GM12878 (cell line): ENCODE measurements around the gene IRS2. TPM values are rescaled to one million over a fixed set of nuclear protein-coding genes. Genes with fewer than 3 reads are reported as not detected.

Experiments used
- ATAC-seq: fragments of 200-7000 bp; cut with Tn5 transposase; 3 replicates; pipeline ENCODE4 v1.9.1; 2020; ENCODE audit warnings: mild to moderate bottlenecking, moderate library complexity
- BruUV-seq: library from RNA; stranded (reverse); fragments of 400-500 nt; replicated peaks from 2 replicates; lab custom pipeline; 2021; lab: Mats Ljungman, UMichigan
- CTCF ChIA-PET: fragments of 300-600 bp; sonication (Branson Sonifier 250); formaldehyde crosslinking; extraction: SDS; loops from one replicate; lab custom pipeline; 2021; ENCODE audit warnings: inconsistent platforms; lab: Yijun Ruan, JAX
- POLR2A ChIA-PET: fragments of 350-600 bp; formaldehyde crosslinking; extraction: SDS; loops from one replicate; lab custom pipeline; 2021; ENCODE audit warnings: inconsistent platforms; lab: Charles Lee
- RAD21 ChIA-PET: fragments of 300-600 bp; sonication (Branson Sonifier 250); formaldehyde crosslinking; loops from one replicate; lab custom pipeline; 2023; ENCODE audit warnings: antibody characterized with exemption; ENCODE audit not compliant: unreplicated experiment; lab: Charles Lee
- SMC1A ChIA-PET: fragments of 300-600 bp; sonication (Branson Sonifier 250); formaldehyde crosslinking; loops from one replicate; lab custom pipeline; 2023; ENCODE audit not compliant: unreplicated experiment, uncharacterized antibody; lab: Charles Lee
- DNase-seq: peaks from one replicate; pipeline ENCODE4 v3.0.0-alpha.2; 2011; ENCODE audit warnings: low read depth, low spot score
- FAIRE-seq: peaks from 3 replicates; lab custom pipeline; 2011; peaks lifted over from hg19 to GRCh38; lab: Jason Lieb, UNC
- H2AFZ ChIP-seq: 2 replicates; pipeline ENCODE4 v1.6.0; 2011; ENCODE audit warnings: low read depth, low read length, control low read depth; ENCODE audit not compliant: control insufficient read depth
- H3K27ac ChIP-seq: 2 replicates; pipeline ENCODE4 v1.5.1; 2011; ENCODE audit warnings: control low read depth; ENCODE audit not compliant: control insufficient read depth, insufficient read depth
- H3K27me3 ChIP-seq, 2 experiments: replicated peaks in 1 of 2; 2 replicates each; pipeline versions ENCODE4 v1.6.0 to v1.6.1; 2011; ENCODE audit warnings: low read length in 1 of 2; ENCODE audit not compliant: control insufficient read depth in 2 of 2, insufficient read depth in 2 of 2
- H3K36me3 ChIP-seq, 2 experiments: 2 replicates each; pipeline ENCODE4 v1.5.1; 2011; ENCODE audit warnings: low read length in 1 of 2; ENCODE audit not compliant: control insufficient read depth in 2 of 2, insufficient read depth in 2 of 2
- H3K4me1 ChIP-seq: 2 replicates; pipeline ENCODE4 v1.6.1; 2011; ENCODE audit warnings: mild to moderate bottlenecking, low read length, moderate library complexity, mixed read lengths; ENCODE audit not compliant: control insufficient read depth, insufficient read depth
- H3K4me2 ChIP-seq: 2 replicates; pipeline ENCODE4 v1.6.0; 2011; ENCODE audit warnings: control low read depth; ENCODE audit not compliant: control insufficient read depth, insufficient read depth
- H3K4me3 ChIP-seq: fragments of 200-600 bp; sonication (generic); 2 replicates; pipeline ENCODE4 v1.5.1; 2016
- H3K79me2 ChIP-seq: 2 replicates; pipeline ENCODE4 v1.6.0; 2011; ENCODE audit warnings: low read length; ENCODE audit not compliant: control insufficient read depth, insufficient read depth
- H3K9ac ChIP-seq: 2 replicates; pipeline ENCODE4 v1.8.0; 2011; ENCODE audit warnings: low read length, control low read depth, mixed read lengths; ENCODE audit not compliant: control insufficient read depth, insufficient read depth
- H3K9me3 ChIP-seq: replicated peaks from 3 replicates; pipeline ENCODE4 v1.5.1; 2011; ENCODE audit warnings: mild to moderate bottlenecking, low read length; ENCODE audit not compliant: control insufficient read depth, insufficient read depth
- H4K20me1 ChIP-seq: 2 replicates; pipeline ENCODE4 v1.6.0; 2011; ENCODE audit not compliant: control insufficient read depth, insufficient read depth
- ATF2 ChIP-seq: IDR thresholded peaks from 2 replicates; pipeline ENCODE4 v1.6.1; 2012; ENCODE audit warnings: low read length, inconsistent platforms
- BCLAF1 ChIP-seq: fragments of 450-650 bp; IDR thresholded peaks from 2 replicates; pipeline ENCODE4 v1.6.1; 2017; ENCODE audit warnings: antibody characterized with exemption, mild to moderate bottlenecking, moderate library complexity
- CREB1 ChIP-seq: IDR thresholded peaks from 2 replicates; pipeline ENCODE4 v1.6.1; 2012; ENCODE audit warnings: low read depth, mild to moderate bottlenecking, inconsistent platforms
- FOXM1 ChIP-seq: IDR thresholded peaks from 2 replicates; pipeline ENCODE4 v1.6.1; 2012; ENCODE audit warnings: low read depth, mild to moderate bottlenecking, inconsistent platforms, low read length, moderate library complexity
- JUNB ChIP-seq: IDR thresholded peaks from 2 replicates; pipeline ENCODE4 v1.6.1; 2016; ENCODE audit warnings: antibody characterized with exemption, mild to moderate bottlenecking
- MYC ChIP-seq: IDR thresholded peaks from 2 replicates; pipeline ENCODE4 v1.6.1; 2011; ENCODE audit warnings: mild to moderate bottlenecking, low read length, moderate library complexity, inconsistent platforms; ENCODE audit not compliant: insufficient read depth, insufficient replicate concordance, insufficient read length, severe bottlenecking
- NRF1 ChIP-seq: conservative IDR thresholded peaks from 2 replicates; pipeline ENCODE4 v1.6.1; 2011; ENCODE audit warnings: mild to moderate bottlenecking, low read depth, low read length, improper control_type of control experiment
- PRDM15 ChIP-seq: fragments of 450-650 bp; formaldehyde crosslinking; IDR thresholded peaks from 2 replicates; pipeline ENCODE4 v1.4.0; 2020; ENCODE audit warnings: mild to moderate bottlenecking, moderate library complexity
- TCF3 ChIP-seq: IDR thresholded peaks from 2 replicates; pipeline ENCODE4 v1.6.1; 2012; ENCODE audit warnings: low read depth, mild to moderate bottlenecking, low read length, borderline replicate concordance; ENCODE audit not compliant: insufficient read depth
- WGBS: methylation state at CpG from one replicate; pipeline ENCODE4 v1.1.6; 2016; ENCODE audit warnings: low lambda C conversion rate; ENCODE audit not compliant: insufficient replicate concordance, insufficient coverage; ENCODE audit errors: missing lambda C conversion rate; 5-methylcytosine and 5-hydroxymethylcytosine counted together
- in situ Hi-C: fragments of 300-500 bp; cut with MboI; formaldehyde crosslinking; loops from 9 replicates; pipeline ENCODE4 v1.14.3; 2018; ENCODE audit warnings: mixed read lengths
- intact Hi-C: fragments of 100-400 bp; cut with micrococcal nuclease; formaldehyde crosslinking; loops from one replicate; pipeline ENCODE4 v1.14.2; 2022; ENCODE audit not compliant: unreplicated experiment
- polyA plus RNA-seq, 11 experiments: library from polyadenylated mRNA; depleted of rRNA in 4 of 11; unstranded in 6 of 11; stranded (reverse) in 5 of 11; fragments of >200 nt; fragmentation: Nextera tagmentation in 4 of 11; fragmentation: Illumina TruSeq in 1 of 11; extraction: Ambion mirVana in 4 of 11; extraction: Trizol in 1 of 11; gene quantifications; 1 replicate in 1 of 11; 2 replicates in 10 of 11; pipeline versions ENCODE4 v1.2.1 to v1.2.3, GENCODE V29; 2011 to 2016; ENCODE audit warnings: inconsistent platforms in 2 of 11, missing spikeins in 2 of 11, low read depth in 1 of 11
- total RNA-seq, 4 experiments: library from RNA; depleted of rRNA in 3 of 4; stranded (reverse); fragments of >200 nt in 3 of 4; fragmentation: Illumina TruSeq in 1 of 4; extraction: Trizol in 1 of 4; gene quantifications; 2 replicates each; pipeline versions ENCODE4 v1.2.1 to v1.2.3, GENCODE V29; 2013 to 2021

IRS2 gene
- total and polyA plus RNA-seq, 10 of the 15 experiments (the other 5 are each of a cell fraction or from before 2014, with no cell fraction given) = 0.01 to 0.31 (median 0.07) TPM; not detected in 6

- CTCF ChIA-PET = no interaction called here
- Histone ChIP-seq H3K9ac (no peak overlapping the region), H3K79me2 (no peaks in the 10 kb centered on the region), H4K20me1 (no peaks in the 10 kb centered on the region), H3K36me3 (no peaks in the 10 kb centered on the region), H3K27ac (no peak overlapping the region), H3K4me1 (no peaks in the 10 kb centered on the region), H3K9me3 (no peaks in the 10 kb centered on the region), H3K4me2 (no peak overlapping the region), H2AFZ (no peak overlapping the region), H3K4me3 (no peak overlapping the region), H3K27me3 (0 out of 4 replicates have a peak, but pooled peaks cover 0 to 2% of the 10 kb centered on the region in 2 experiments)
- no peak for FAIRE-seq
- 71% methylated on average over 22 of the region's 23 CpGs for WGBS
- POLR2A ChIA-PET = no interaction called here
- no TSS peak for BruUV-seq
- SMC1A ChIA-PET = no interaction called here
- TF ChIP-seq JUNB (no peak), BCLAF1 (no peak), FOXM1 (no peak), CREB1 (no peak), MYC (no peak), ATF2 (no peak), PRDM15 (CRISPR knock-in tag) (no peak), TCF3 (no peak), NRF1 (no peak)
- intact Hi-C loops (no loop called here), in situ Hi-C loops (no loop called here)
- DNase-seq = no peak
- RAD21 ChIA-PET = no interaction called here
- ATAC-seq = no peak
Measured at GRCh38 chr13:109744512-109745051, 41.8 kb downstream of the IRS2 start.
